Stimulated activated CD8-positive, alpha-beta memory T cell treated with anti-CD3 and anti-CD28 coated beads, Interleukin-7, amount 100 ng/mL, for 4 hours (primary cell): ENCODE measurements around the gene LRRC49.
"Not testable (repeated sequence)": the region's sequence is repeated elsewhere in the genome, so short reads cannot be mapped to it uniquely, and the experiment has no call there.

Experiments
- DNase-seq, 2 donors: peaks; one replicate each; pipeline ENCODE4 v3.0.0-alpha.2; 2020; ENCODE audit warnings: low read depth in 2 of 2

The LRRC49 gene

GRCh38 chr15:70867911-70868467 lies 24.6 kb upstream of the LRRC49 start:
- no peak for DNase-seq

- no peak for DNase-seq
Measured at GRCh38 chr15:70869346-70869745, 23.3 kb upstream of the LRRC49 start.

GRCh38 chr15:70870051-70870450 lies 22.6 kb upstream of the LRRC49 start:
- DNase-seq = no peak

GRCh38 chr15:70871490-70871889 lies 21.1 kb upstream of the LRRC49 start:
- DNase-seq = not testable (repeated sequence)

- no peak for DNase-seq
Measured at GRCh38 chr15:70873232-70874054, 19.2 kb upstream of the LRRC49 start.

- DNase-seq = no peak
Measured at GRCh38 chr15:70875001-70875782, 17.4 kb upstream of the LRRC49 start.

- DNase-seq = no peak
Measured at GRCh38 chr15:70876011-70876410, 16.6 kb upstream of the LRRC49 start.

- DNase-seq = no peak
Measured at GRCh38 chr15:70876683-70877082, 15.9 kb upstream of the LRRC49 start.

GRCh38 chr15:70879401-70879800 lies 13.2 kb upstream of the LRRC49 start:
- DNase-seq = no peak

GRCh38 chr15:70880781-70881180 lies 11.8 kb upstream of the LRRC49 start:
- DNase-seq = no peak

GRCh38 chr15:70882361-70882760 lies 10.3 kb upstream of the LRRC49 start:
- no peak for DNase-seq

- no peak for DNase-seq
Measured at GRCh38 chr15:70892912-70893560, 410 bp downstream of the LRRC49 start.

GRCh38 chr15:70902107-70902506 lies 9.5 kb downstream of the LRRC49 start:
- DNase-seq = no peak

GRCh38 chr15:70906842-70907241 lies 14.2 kb downstream of the LRRC49 start:
- DNase-seq = no peak

- no peak for DNase-seq
Measured at GRCh38 chr15:70907784-70908471, 15.3 kb downstream of the LRRC49 start.

GRCh38 chr15:70910958-70911357 lies 18.3 kb downstream of the LRRC49 start:
- DNase-seq = no peak

- DNase-seq = no peak
Measured at GRCh38 chr15:70912187-70912586, 19.6 kb downstream of the LRRC49 start.

GRCh38 chr15:70916531-70916930 lies 23.9 kb downstream of the LRRC49 start:
- DNase-seq = no peak

- no peak for DNase-seq
Measured at GRCh38 chr15:70917955-70918354, 25.3 kb downstream of the LRRC49 start.

GRCh38 chr15:70920981-70921696 lies 28.5 kb downstream of the LRRC49 start:
- DNase-seq = no peak

- no peak for DNase-seq
Measured at GRCh38 chr15:70922119-70922518, 29.5 kb downstream of the LRRC49 start.
